H4 (cell line): ENCODE results near the gene ERC2. TPM values are rescaled to one million over a fixed set of nuclear protein-coding genes. Genes with fewer than 3 reads are reported as not detected.

ENCODE experiments used
- DNase-seq: peaks from one replicate; pipeline ENCODE4 v3.0.0-alpha.2; 2015; ENCODE audit warnings: low spot score
- total RNA-seq: library from RNA; depleted of rRNA; stranded (reverse); fragments of >200 nt; shearing (Covaris generic); gene quantifications from 2 replicates; pipeline ENCODE4 v1.2.3, GENCODE V29; 2014

Gene ERC2
- total RNA-seq, 1 experiment from 2014 or later, result 1.6 TPM

DNA sequence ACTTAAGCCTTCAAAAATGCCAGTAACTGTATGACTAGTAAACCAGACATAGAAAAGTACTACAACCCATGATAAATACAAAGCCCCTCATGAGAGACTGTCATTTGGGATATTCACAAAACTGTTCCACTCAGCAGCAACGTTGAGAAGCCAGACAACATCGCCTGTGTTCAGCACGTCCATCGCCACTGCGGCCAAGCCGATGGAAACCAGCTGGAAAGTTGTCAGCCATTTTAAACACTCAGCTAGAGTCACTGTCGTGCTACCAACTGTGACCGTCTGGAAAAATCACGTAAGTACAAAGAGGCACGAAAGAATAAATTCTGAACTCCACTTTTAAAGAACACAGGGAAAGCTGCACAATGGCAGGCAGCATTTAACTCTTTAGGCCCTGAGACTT, 640.5 kb downstream of the ERC2 start:
- DNase-seq, result no peak

DNA sequence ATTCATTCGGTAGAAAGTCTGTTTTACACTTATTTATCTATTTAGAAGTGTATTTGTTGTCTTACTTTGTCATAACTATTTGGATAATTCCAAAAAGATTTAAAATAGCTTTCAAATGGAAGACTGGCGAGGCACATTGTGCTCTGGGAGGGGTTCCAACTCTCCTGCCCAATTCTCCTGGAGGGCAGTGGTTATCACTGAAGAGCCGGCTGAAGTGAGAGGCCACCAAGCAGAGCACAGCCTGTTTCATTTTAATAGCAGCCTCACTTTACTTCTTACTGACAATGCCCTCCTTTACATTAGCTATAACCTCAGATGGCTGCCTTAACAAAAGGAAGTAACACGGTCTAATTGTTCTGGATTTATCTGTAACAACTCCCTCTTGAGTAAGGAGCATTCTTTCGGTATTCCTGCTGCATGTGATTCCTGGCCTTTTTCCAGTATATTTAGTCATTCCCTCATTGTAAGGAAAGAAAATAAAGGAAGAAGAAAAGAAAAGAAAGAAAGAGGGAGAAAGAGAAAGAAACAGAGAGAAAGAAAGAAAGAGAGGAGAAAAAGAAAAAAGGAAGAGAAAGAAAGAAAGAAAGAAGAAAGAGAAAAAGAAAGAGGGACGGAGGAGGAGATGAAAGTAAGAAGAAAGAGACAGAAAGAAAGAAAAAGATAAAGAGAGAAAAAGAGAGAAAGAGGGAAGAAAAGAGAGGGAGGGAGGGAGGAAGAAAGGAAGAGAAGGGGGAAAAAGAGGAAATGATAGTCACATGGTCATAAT, 641.4 kb downstream of the ERC2 start:
- no peak for DNase-seq

DNA sequence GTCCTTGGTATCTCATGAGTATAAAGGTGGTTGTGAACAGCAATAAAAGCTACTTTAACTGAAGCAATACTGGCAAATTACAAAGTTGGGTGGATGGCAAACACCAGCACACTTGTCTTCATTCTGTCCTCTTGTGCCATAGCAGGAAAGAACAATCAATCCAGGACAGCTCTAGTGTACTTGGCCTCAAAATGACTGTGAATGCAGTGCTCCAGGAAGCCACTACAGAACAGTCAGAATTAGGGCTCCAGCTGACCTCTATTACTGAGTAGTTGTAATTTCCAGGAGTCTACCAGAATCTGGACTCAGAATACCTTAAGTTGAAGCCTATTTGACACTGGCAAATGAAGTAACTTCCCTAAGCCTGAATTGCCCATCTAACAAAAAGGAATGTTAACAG, 642.2 kb downstream of the ERC2 start:
- DNase-seq, result no peak

DNA sequence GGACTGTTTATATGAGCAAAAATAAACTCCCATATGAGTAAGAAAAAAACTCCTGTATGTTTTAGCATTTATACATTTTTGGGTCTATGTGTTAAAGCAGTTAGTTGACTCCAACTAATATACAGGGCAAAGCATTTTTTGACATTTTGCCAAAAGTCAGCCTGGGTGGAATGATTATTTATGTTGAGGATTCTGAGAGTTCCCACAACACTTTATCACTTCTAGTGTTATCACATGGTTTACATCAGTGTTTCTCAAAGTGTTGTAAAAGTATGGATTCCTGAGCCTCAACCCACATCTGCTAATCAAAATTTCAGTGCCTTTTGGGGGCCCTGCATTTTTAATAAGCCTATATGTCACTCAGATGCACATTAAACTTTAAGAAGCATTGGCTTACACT, 643.9 kb downstream of the ERC2 start:
- no peak for DNase-seq

DNA sequence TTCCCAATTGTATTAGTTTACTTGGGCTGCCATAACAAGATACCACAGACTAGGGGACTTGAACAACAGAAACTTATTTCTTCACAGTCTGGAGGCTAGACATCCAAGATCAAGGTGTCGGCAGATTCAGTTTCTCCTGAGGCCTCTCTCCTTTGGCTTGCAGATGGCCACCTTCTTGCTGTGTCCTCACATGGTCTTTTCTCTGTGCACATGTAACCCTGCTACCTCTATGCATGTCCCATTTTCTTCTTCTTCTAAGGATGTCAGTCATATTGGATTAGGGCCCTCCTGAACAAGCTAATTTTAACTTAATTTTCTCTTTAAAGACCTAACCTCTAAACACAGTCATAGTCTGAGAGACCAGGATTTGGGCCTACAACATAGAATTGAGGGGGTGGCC, 644.4 kb downstream of the ERC2 start:
- DNase-seq, result no peak

DNA sequence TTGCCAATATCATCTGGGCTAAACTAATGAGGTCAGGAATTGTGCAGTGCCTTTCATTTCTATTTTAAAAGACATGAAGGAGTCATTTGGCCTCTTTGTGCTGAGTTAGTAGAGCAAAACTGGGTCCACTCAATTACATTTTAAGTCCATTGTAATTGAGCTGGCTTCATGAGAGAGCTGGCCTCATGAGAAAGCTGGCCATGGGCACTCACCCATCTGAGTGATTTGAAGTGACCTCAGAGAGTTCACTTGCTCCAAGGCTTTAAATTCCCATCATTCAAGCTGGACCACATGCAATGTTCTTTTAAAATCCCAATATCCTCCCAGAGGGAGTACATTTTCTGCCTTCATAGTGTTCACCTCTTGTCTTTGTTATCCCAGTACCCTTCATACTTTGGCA, 645.3 kb downstream of the ERC2 start:
- DNase-seq, result no peak

DNA sequence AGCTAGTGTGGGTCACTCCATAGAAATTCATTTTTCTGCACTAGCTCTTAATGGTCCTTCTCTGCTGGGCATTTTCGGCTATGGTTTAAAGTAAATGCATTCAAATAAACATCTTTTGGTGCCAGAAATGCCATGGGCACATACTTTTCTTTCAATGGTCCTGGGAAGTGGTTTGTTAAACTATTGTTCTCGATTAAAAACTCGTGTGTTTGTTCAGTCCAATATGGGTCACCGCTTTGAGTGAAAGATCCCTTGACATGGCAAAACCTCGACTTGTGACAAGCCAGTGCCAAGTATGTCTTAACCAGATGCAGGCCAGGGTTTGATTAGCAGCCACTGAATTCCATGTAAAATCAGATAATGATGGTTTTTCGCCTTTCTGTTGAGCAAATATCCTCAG, 649.3 kb downstream of the ERC2 start:
- no peak for DNase-seq

DNA sequence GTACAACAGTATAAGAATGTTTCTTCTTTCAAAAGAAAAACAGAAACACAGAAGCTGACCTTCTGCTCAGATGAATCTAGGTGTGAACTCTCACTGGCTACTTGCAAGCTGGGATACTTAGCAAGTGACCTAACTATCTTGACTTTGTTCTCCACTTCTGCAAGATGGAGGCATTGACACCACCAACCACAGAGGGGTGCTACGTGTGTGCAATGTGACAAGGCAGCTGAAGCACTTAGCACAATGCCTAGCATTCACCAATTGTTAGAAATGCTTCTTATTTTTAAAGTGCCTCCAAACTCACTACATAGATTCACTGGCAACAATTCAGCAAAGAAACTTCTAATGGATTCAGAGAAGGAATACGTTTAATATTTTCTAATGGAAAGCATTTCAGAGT, 649.8 kb downstream of the ERC2 start:
- no peak for DNase-seq

DNA sequence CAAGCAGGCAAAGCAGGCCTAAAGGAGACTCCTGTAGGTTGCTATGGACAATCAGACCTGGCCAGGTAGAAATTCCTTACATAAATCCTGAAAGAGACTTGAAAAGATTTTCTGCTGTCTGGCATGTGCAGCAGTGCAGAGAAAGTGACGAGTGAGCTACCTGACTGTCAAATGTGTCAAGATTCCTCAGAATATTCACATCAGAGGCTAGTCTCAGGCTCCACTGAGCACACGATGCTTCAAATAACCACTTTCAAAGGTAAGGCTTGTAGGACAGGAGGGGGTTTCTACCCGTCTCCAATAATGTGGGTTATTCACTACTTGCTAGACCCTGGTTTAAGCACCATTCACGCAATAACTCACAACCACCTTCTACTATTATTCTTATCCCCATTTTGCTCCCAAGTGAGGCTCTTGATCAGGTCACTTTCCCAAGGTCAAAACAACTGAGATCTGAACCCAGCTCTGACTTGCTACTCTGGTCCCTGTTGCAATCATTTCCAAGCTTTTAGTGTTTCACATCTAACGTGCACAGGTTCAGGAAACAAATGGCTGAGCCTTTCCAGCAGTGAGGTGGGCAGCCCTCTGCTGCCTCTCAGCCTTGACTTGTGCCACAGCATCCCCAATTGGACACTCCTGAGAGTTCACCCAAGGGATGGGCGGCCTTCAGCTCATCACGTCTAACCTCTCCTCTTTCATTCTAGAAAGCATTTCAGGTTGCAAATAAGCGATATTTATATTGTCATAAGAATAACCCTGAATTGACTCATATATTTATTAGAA, 651.3 kb downstream of the ERC2 start:
- DNase-seq, result no peak

DNA sequence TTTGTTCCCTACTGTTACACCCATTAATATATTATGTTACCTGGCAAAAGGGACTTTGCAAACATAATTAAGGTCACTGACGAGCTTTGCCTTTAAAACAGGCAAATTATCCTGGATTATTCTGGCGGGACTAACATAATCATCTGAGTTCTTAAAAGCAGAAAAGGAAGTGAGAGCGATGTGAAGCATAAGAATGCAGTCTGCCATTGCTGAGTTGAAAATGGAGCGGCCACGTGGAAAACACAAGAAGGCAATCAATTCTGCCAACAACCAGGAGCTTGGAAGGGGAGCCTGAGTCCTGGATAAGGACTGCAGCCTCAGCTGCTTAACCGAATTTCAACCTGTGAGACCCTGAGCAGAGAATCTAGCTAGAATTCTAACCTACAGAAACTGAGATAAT, 653.0 kb downstream of the ERC2 start:
- DNase-seq, result no peak

DNA sequence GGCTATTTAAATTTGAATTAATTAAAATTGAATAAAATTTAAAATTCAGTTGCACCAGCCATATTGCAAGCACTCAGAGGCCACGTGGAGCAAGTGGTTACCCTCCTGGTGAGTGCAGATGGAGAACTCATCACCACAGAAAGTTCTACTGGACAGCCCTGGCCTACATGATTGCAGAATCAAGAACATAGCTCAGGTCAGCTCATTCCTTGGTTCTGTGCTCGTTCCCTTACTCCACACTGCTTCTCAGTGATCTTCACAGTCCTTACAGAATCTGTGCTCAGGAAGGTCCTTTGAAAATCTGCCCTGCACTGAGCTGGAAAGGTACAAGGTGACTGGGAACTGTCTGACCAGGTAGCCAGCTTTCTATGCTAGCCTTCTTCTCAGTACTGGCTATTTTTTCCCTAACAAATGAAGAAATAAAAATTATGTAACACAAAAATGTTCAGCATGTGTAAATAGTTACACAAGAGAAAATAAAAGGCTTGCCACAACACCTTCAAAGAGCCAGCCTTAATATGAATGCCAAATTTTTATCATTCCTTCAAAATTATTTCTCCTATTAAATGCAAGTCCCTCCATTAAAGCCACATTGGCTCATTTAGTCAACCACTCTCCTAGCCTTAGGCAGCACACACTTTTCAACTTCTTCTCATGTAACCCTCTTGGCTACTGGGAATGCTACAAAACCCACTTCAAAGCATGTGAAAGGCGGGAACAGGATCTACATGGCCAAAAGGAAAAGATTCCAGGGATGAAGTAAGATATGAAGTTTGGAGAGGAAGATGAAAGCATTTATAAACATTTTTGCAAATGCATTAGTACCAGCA, 654.8 kb downstream of the ERC2 start:
- DNase-seq, result no peak

DNA sequence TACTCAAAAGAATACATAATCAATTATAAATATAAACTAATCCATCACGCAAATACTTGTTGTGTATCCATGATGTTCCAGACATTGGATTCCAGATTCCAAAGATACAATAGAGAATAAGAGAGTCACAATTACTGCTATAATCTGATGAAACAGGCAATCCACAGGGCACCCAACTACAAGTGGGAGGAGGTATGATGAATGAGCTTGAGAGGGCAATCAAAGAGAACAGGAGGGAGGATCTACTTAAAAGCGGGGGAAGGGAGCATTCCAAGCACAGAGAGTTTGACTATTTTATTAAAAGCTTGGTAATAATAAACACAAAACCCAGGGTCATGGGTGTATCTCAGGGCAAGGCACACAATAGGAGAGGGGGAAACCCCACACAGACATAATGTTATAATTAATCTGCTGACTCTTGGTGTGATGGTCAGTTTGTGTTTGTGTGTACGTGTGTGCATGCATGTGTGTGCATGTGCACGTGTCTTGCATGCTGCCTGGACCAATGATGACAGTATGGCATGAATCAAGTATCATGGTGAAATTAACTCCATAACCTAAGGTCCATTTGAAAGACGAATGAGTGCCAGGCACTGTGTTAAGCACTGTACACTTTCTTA, 655.8 kb downstream of the ERC2 start:
- DNase-seq, result no peak

DNA sequence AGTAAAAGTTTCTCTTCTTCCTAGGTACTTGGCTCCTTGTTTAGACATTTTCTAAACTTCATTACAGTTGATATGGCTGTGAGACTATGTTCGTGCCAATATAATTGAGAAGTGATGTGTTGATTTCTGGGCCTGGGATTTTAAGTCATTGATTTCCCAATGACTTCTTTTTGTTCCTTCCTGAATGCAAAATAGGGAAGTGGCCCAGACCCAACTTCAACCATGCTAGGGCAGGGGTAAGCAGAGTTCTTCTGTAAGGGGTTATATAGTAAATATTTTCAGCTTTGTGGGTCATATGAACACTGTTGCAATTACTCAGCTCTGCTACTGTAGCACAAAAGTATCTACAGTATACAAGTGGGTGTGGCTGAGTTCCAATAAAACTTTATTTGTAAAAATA, 661.1 kb downstream of the ERC2 start:
- no peak for DNase-seq

DNA sequence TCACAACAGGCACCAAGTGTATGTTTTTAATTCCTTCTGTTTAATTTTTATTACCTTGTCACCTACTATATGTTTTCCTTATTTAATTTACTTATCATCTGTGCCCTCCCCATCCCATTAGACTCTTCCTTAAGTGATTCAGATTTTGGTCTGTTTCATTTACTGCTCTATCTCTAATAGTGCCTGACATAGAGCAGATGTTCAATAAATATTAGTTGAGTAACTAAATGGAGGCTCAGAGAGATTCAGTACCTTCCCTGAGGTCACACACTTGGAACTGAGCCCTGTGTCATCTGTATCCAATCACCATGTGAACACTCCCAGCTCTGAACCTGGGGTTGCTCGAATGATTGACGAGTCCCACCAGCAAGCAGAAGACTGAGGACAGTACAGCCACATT, 663.1 kb downstream of the ERC2 start:
- no peak for DNase-seq

DNA sequence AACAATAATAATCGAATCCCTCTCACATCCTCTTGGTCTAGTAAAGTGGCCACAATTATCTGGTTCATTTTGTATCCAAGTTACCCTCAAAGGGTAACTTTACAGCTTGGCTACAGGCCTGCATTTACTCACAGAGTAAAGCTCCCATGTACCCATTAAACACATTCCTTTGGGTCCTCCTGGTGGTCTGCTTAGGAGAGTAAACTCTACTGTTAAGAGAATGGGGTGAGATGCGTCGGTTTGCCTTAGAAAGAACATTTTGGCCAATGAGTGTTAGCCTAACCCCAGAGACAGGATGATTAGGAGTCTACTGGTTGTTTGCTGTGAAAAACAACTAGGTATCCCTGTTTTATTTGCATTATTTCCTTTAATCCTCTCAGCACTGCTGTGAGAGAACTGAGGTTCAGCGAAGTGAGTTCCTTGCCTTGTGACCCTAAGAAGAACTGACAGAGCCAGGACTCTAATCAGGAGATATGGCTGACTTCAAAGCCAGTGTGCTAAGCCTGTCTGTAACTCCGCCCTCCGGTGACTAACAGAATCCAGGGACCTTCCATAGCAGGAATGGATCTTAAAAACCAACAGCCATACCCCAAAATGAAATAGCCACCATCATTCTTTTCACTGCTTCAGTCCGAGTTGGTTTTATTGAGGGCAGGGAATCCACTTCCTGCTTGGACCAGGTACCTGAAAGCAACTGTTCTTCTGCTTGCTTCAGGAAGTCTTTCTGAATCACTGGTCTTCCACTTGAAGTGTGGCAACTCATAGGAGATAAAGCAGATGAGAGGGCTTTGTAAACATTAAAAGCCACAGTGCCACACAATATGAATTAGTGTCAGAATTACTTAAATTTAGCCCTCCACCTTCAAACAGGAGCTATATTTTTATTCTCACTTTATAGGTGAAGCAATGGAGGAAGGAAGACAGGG, 663.8 kb downstream of the ERC2 start:
- DNase-seq, result no peak

DNA sequence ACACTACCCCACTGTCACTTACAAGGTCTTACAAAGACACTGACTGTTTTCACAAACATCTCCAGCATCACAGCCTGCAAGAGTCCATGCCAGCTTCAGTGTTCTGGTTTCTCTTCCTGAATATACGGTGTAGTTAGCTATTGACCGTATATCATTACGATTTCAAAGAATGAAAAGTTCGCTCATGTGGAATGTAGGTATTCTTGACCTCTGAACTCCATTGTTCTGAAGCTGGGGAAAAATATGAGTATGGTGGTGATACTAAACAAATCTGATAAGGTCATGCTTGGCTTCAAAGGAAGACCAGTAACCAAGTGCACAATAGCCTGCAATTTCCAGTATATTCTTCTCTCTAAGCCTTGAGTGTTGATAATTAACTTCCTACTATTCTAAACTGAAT, 665.5 kb downstream of the ERC2 start:
- no peak for DNase-seq

DNA sequence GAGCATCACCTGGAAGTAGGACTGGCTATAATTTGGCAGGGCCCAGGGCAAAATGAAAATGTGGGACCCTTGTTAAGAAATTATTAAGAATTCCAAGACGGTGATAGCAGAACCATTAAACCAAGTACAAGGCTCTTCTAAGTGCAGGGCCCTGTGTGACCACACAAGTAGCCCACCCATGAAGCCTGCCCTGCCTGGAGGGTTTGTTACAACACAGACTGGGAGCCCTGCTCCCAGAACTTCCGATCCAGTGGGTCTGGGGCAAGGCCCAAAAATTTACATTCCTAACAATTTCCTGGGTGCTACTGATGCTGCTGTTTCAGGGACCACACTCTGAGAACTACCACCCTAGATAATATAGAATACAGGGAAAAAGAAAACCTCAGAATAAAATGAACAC, 666.6 kb downstream of the ERC2 start:
- no peak for DNase-seq

DNA sequence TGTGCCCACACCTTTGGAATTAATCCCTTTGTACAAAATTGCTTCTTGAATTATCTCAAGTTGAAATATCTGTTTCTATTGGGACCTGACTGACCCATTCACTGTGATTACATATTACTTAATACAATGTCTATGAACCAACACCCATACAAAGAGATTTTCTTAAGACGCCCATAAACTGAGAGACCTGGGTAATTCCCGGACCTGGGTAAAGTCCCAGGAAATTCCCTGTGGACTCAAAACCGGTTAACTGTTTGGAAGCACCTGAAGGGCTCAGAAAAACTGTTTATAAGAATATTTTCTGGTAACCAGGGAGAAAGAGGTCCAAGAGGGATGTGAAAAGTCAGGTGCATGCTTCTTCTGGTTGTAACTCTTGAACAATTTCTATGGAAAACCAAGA, 667.2 kb downstream of the ERC2 start:
- no peak for DNase-seq

DNA sequence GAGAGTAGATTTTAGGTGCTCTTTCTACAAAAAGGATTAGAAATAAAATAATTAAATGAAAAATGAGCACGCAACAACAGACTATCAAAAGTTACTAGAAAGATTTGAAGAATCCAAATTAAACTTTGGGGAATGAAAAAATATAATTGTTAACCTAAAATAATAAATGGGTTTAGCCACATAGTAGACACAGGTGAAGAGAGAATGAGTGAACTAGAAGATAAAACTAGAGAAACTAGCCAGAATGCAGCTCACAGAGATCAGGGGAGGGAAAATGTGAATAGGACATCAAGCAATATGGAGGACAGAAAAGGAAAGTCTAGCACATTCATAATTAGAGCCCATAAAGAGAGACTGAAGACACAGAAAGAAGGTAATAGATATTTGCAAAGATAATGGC, 670.5 kb downstream of the ERC2 start:
- no peak for DNase-seq

DNA sequence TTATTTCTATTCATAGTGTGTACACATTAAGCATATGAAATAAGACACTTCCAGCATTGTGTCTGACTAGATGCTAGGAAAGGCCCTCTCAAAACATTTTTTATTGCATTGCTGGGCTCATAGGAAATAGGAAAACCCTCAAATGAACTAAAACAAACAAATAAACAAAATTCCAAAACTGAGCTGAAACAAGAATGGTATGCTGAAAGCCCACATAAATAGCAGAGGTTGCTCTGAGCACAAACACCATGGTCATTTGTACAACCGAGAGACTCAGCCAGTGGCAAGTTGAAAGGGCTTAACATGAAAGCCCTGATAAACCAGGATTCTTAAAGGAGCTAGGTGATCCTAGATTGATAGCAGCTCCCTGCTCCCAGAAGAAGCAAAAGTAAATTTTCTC, 671.2 kb downstream of the ERC2 start:
- no peak for DNase-seq

DNA sequence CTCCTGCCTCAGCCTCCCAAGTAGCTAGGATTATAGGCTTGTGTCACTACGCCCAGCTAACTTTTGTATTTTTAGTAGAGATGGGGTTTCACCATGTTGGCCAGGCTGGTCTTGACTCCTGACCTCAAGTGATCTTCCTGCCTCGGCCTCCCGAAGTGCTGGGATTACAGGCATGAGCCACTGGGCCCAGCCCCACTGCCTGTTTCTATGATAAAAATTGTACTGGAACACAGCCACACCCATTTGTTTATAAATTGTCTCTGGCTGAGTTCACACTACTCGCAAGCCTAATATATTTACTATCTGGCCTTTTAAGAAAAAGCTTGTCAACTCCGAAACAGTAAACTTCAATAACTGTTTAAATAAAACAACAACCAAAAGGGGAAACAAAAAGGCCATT, 671.7 kb downstream of the ERC2 start:
- DNase-seq, result no peak
